ENCODE results near the gene PHF2.
A peak's percentile ranks its signal among the peaks of the same experiment; 100 is the strongest.

The PHF2 gene

DNA sequence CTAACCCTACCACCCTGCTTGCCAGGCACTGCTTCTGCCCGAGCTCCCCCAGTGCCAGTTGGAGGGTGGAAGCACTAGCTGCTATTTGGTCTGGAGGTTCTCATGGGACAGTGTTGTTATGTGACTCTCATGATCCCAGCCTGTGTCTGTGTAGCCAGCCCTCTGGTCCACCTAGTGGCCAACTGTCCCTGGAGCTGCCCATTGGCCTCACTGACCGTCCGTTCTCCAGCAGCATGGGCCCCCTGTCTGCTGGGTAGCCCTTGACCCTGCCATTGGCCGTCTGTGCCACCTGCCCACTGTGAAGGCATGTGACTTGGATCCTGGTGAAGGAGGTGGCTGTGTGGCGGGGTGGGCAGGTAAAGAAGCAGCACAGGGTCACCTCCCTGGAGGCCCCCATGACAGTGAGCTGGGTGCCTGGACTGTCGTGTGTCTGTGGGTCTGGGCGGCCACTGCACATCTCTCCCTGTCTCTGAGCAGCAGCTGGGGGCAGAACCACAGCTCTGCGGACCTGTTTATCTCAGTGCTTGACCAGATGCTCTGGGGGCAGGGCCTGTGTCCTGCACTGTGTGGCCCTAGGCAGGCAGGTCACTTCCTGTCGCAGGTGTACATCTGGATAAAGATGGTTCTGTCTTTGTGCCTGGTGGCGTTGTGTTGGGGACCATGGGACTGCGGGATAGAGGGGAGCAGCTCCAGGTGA, 11.4 kb downstream of the PHF2 start:
- DNase-seq: no peak

- no peak for DNase-seq
Observed at GRCh38 chr9:93588641-93589609, 12.5 kb downstream of the PHF2 start.

DNA sequence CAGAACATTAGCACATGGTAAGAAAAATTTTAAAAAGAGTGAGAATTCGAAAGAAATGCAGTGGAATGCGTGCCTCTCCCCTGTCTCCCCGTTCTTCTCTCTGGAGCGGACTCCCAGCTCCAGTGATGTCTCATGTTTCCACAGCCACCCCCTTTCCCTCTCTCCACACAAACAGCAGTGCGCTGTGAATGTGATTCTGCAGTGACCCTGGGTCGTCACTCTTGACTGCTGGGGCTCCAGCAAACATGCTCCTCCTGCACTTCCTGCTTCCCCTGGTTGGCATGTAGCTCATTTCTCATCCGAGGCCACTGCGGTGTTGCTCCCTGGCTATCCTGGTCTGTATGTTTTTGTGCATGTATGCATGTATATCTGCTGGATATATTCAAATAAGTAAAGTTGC, 13.3 kb downstream of the PHF2 start:
- no peak for DNase-seq

DNA sequence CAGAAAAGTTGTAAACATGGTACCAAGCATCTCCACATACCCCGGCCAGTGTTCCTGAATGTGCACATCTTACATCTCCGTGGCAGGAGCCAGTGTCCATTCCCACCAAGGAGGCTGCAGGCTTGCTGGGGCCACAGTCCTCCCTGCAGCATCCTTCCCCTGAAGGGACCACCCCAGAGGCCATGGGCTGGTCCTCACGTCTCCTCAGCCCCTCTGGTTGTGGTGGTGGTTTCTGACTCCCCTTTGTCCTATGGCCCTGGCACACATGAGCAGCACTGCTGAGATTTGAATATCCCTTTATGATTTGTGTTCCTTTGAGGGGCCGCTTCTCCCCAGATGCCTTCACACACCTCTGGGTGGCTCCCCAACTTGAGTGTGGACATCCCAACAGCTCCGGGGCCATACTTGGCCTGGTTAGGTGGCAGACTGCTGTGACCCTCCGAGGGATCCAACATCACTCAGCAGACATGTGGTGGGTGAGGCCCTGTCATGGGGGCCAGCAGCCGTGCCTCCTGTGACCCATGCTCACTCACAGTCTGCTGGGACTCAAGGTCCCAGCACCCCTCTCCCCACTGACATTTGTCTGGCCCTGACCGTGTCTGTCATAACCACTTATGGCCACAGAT, 14.3 kb downstream of the PHF2 start:
- no peak for DNase-seq

DNA sequence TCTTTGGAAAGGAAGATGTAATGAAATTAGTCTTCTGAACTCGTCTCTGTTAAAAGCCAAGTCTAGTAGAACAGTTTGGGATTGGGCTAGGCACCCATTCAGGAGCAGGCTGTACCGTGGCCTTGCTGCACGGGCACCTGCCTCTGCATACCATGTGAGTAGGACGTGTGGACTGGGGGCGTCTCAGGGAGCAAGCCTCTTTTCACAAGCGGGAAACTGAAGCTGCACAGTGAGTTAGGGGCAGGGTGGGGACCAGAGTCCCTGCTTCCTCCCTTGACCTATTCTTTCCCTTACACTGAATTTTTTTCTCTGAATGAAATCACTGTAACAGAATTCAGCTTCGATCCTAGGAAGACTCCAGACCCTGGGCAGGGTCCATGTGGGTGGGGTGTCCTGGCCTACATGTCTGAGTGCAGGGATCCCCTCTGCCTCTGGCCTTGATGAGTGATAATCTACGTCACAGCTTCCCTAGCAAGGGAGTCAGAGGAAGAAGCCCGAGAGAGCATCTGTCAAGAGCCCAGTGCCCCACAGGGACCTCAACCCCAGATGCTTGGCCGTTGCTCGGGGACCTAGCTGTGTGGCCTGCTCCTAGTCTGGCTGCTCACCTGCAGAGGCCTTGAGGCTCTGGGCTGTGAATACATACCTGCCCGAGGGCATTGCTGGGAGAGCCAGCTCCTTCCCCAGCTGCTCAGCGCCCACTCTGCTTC, 15.1 kb downstream of the PHF2 start:
- no peak for DNase-seq

DNA sequence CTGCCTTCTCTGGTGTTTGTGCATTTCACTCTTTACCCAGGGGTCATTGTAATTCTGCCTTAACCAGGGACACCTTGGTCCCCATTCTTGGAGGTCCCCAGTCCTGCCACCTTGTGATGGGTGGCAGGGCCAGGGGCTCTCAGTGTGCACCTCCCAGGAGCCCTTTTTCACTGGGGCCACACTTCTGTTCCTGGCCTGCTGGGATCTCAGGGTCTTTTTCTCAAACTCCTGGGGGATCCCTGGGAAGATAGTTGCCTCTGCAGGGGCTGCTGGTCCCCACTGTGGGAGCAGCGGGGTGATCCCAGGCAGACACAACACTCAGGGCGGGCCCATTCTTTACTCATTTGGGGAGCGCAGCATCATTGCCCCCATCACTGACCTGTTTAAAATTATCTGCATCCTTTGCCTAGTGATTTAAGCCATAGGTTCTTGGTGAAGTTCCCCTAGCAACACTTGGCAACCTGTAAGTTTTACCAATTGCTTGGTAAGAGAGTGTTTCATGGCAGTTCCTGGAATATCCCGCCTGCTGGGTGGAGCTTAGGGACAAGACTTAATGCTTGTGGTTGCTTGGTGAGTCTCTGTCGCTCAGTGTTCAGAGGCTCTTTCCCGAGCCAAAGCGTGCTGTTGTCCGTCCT, 15.7 kb downstream of the PHF2 start:
- no peak for DNase-seq

GRCh38 chr9:93592643-93593021, 16.2 kb downstream of the PHF2 start:
- peak; percentile 39 for DNase-seq

DNA sequence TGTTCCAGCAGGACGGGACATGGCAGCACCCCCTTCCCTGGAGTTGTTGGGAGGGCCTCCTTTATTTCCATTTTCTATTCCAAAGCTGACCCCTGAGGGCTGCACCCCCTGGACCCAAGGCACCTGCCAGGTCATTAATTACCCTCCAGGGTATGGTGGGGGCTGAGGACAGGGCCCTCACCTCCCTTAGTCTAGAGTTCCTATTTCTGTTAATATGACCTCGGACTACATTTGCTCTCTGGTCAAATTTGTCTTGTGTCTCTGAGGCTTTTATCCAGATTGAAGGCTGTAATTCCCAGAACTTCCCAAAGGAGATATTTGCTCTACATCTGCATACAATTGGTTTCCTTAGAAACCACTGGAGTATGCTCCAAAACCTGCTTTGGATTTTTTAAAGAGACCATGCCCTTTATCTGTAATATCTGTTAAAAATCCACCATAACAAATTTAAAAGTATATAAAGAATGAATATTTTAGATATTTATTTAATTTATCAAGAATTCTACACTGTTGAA, 16.8 kb downstream of the PHF2 start:
- no peak for DNase-seq

- DNase-seq: peak; percentile 36
Observed at GRCh38 chr9:93594041-93594756, 17.8 kb downstream of the PHF2 start.

- no peak for DNase-seq
Observed at GRCh38 chr9:93595461-93595860, 19.1 kb downstream of the PHF2 start.

GRCh38 chr9:93595861-93596365, 19.5 kb downstream of the PHF2 start:
- no peak for DNase-seq

DNA sequence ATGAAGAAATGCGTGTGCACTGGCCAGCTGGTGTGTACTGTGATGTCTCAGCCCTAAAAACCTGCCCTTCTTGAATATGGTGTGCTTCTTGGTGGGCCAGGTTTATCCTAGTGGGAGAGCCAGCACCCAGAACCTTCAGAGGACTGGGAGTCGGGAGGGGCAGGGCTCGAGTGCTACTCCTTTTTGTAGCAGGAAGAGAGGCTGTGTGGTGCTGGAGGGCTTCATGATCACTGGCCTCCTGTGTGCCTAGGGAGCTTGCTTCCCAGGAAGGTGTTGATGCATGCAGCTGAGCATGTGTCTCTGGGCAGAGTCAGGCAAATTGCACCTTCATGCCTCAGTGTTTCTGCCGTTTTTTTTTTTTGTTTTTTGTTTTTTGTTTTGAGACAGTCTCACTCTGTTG, 20.0 kb downstream of the PHF2 start:
- no peak for DNase-seq

GRCh38 chr9:93597142-93597706, 20.8 kb downstream of the PHF2 start:
- no peak for DNase-seq

- DNase-seq: no peak
Observed at GRCh38 chr9:93597871-93598646, 21.7 kb downstream of the PHF2 start.

GRCh38 chr9:93598647-93599241, 22.4 kb downstream of the PHF2 start:
- DNase-seq: no peak

GRCh38 chr9:93599571-93600403, 23.4 kb downstream of the PHF2 start:
- DNase-seq: no peak

DNA sequence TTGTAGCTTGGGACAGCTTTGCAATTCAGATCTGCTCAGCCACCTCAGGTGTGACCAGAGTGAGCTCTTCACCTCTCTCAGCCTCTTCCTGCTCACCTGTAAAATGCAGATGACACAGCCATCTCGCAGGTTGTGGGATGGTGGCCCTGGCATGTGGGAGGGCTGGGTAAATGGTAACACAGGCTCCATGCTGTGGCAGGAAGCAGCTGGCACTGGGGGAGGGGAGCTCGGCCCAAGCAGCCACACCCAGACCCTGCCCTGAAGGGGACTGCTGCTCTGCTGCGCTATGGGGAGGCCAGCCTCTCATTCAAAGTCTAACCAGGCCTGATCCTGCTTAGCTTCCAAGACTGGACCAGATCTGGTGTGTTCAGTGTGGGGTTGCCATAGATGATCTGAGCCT, 24.1 kb downstream of the PHF2 start:
- peak; percentile 74 for DNase-seq

DNA sequence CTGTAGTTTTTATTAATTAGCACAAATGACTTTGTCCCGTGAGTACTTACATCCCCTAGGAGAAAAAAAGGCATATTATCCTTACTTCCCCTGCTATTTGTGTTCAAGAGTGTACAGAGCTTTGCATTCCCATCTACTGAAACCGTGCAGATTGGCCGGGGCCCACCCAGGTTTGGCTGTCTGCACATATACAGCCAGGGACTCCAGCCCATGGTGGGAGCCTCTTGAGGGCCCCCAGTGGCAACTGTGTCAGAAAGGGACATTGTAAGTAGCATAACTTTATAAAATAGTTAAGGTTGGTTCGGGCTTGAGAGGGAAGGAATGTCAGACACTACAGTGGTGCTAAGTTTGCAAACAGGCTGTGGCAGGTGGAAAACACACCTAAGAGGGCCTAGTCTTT, 24.7 kb downstream of the PHF2 start:
- no peak for DNase-seq

DNA sequence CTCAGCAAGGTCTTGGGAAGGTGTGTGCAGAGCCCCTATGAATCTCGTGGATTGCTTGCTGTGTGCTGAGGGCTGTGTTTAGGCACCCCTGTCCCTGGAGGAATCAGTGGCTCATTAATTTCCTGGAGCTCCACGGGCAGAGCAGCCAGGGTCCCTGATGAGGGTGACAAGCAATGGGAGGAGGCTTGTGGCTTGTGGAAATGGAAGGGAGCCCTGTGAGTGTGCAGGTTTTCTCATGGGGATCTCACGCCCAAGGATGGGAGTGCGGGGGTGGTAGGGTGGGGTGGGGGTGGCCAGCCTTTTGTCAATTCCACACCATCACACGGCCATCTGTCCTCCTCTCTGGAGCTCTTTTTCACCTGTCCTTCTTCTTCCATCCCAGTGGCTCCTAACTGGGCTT, 25.3 kb downstream of the PHF2 start:
- no peak for DNase-seq

Data from hematopoietic multipotent progenitor cell treated with erythropoietin and hydrocortisone succinate and interleukin-3 and kit ligand, for 6 days (in vitro differentiated cells).